ENCODE measurements around the gene IL9.
A peak's percentile ranks its signal among the peaks of the same experiment; 100 is the strongest.

Gene IL9

GRCh38 chr5:135885031-135885430 is 10.6 kb downstream of the IL9 start:
- no peak for TF ChIP-seq CTCF (IDR thresholded peaks at IDR 0.05)
- TF ChIP-seq ZFX (IDR thresholded peaks at IDR 0.05; ENCODE audit: borderline replicate concordance): no peak
- H3K27ac ChIP-seq: no peak overlapping the region

GRCh38 chr5:135883441-135883840 is 12.2 kb downstream of the IL9 start:
- TF ChIP-seq ZFX (IDR thresholded peaks at IDR 0.05; ENCODE audit: borderline replicate concordance): no peak
- peak; percentile 22; the same call in 1 of the 2 replicates for TF ChIP-seq CTCF (IDR thresholded peaks at IDR 0.05)
- no peak overlapping the region for H3K27ac ChIP-seq

GRCh38 chr5:135883026-135883425 is 12.6 kb downstream of the IL9 start:
- TF ChIP-seq ZFX (IDR thresholded peaks at IDR 0.05; ENCODE audit: borderline replicate concordance) (no peak), CTCF (IDR thresholded peaks at IDR 0.05) (no peak)
- H3K27ac ChIP-seq: no peak overlapping the region

GRCh38 chr5:135881819-135882218 is 13.8 kb downstream of the IL9 start:
- TF ChIP-seq CTCF (IDR thresholded peaks at IDR 0.05) (no peak), ZFX (IDR thresholded peaks at IDR 0.05; ENCODE audit: borderline replicate concordance) (no peak)
- H3K27ac ChIP-seq: no peak overlapping the region

- TF ChIP-seq CTCF (IDR thresholded peaks at IDR 0.05) (no peak), ZFX (IDR thresholded peaks at IDR 0.05; ENCODE audit: borderline replicate concordance) (no peak)
These were observed 14.4 kb downstream of the IL9 start for GRCh38 chr5:135881244-135881643.

GRCh38 chr5:135880801-135881200 is 14.8 kb downstream of the IL9 start:
- TF ChIP-seq ZFX (IDR thresholded peaks at IDR 0.05; ENCODE audit: borderline replicate concordance) (no peak), CTCF (IDR thresholded peaks at IDR 0.05) (no peak)

More at GRCh38 chr5:135881244-135881643, 14.4 kb downstream of the IL9 start:
- no peak overlapping the region for H3K27ac ChIP-seq

GRCh38 chr5:135880278-135880677 is 15.4 kb downstream of the IL9 start:
- TF ChIP-seq CTCF (IDR thresholded peaks at IDR 0.05): peak; percentile 23
- TF ChIP-seq ZFX (IDR thresholded peaks at IDR 0.05; ENCODE audit: borderline replicate concordance): no peak
- H3K27ac ChIP-seq: no peak overlapping the region

More at GRCh38 chr5:135880801-135881200, 14.8 kb downstream of the IL9 start:
- H3K27ac ChIP-seq: no peak overlapping the region
